CD14-positive monocyte (primary cell): ENCODE data around the gene GABBR2. TPM values are rescaled to one million over a fixed set of nuclear protein-coding genes. Genes with fewer than 3 reads are reported as not detected.
"Not testable (repeated sequence)": the region's sequence is repeated elsewhere in the genome, so short reads cannot be mapped to it uniquely, and the experiment has no call there.

Experiments
- DNase-seq, 3 donors: peaks; one replicate each; pipeline ENCODE4 v3.0.0-alpha.2; 2011 to 2022
- H2AFZ ChIP-seq: 2 replicates; pipeline ENCODE4 v1.6.0; 2012; ENCODE audit warnings: mild to moderate bottlenecking, low read depth, low read length, inconsistent platforms; ENCODE audit not compliant: insufficient read depth, poor library complexity, severe bottlenecking
- H3K27ac ChIP-seq, 2 donors: 1 replicate in 1 of 2; 2 replicates in 1 of 2; pipeline ENCODE4 v1.5.1; 2012 to 2013; ENCODE audit warnings: low read length in 2 of 2, control low read depth in 1 of 2, inconsistent platforms in 1 of 2, low read depth in 1 of 2, mild to moderate bottlenecking in 1 of 2
- H3K27me3 ChIP-seq, 2 donors: one replicate each; pipeline versions ENCODE4 v1.6.0 to v1.6.1; 2011 to 2013; ENCODE audit warnings: low read length in 2 of 2; ENCODE audit not compliant: control insufficient read depth in 2 of 2, insufficient read depth in 2 of 2
- H3K36me3 ChIP-seq, 2 donors: replicated peaks in 1 of 2; 1 replicate in 1 of 2; 2 replicates in 1 of 2; pipeline versions ENCODE4 v1.5.1 to v1.6.1; 2012 to 2013; ENCODE audit warnings: low read length in 2 of 2, control low read depth in 1 of 2, inconsistent platforms in 1 of 2, mild to moderate bottlenecking in 1 of 2; ENCODE audit not compliant: insufficient read depth in 2 of 2, control insufficient read depth in 1 of 2
- H3K4me1 ChIP-seq, 2 donors: 1 replicate in 1 of 2; 2 replicates in 1 of 2; pipeline versions ENCODE4 v1.5.1 to v1.6.1; 2012 to 2013; ENCODE audit warnings: low read length in 2 of 2, control low read depth in 1 of 2, inconsistent platforms in 1 of 2, mild to moderate bottlenecking in 1 of 2, moderate library complexity in 1 of 2; ENCODE audit not compliant: insufficient read depth in 2 of 2, control insufficient read depth in 1 of 2
- H3K4me2 ChIP-seq: replicated peaks from 2 replicates; pipeline ENCODE3; 2012; ENCODE audit warnings: low read length, moderate library complexity, mild to moderate bottlenecking; ENCODE audit not compliant: poor library complexity, severe bottlenecking; ENCODE audit errors: extremely low read depth
- H3K4me3 ChIP-seq, 3 experiments: fragments of 200-600 bp in 1 of 3; sonication (generic) in 1 of 3; replicated peaks in 1 of 3; 1 replicate in 2 of 3; 2 replicates in 1 of 3; pipeline ENCODE4 v1.5.1; 2011 to 2013; ENCODE audit warnings: low read length in 3 of 3, mild to moderate bottlenecking in 3 of 3, control low read depth in 2 of 3, low read depth in 2 of 3, inconsistent platforms in 1 of 3, moderate library complexity in 1 of 3
- H3K79me2 ChIP-seq: 2 replicates; pipeline ENCODE4 v1.6.0; 2012; ENCODE audit warnings: mild to moderate bottlenecking, control low read depth, inconsistent platforms, low read length, moderate library complexity; ENCODE audit not compliant: insufficient read depth
- H3K9ac ChIP-seq: 2 replicates; pipeline ENCODE4 v1.6.0; 2017; ENCODE audit warnings: low read length, mild to moderate bottlenecking; ENCODE audit not compliant: insufficient read depth, poor library complexity, severe bottlenecking
- H3K9me3 ChIP-seq, 2 donors: replicated peaks in 1 of 2; 1 replicate in 1 of 2; 2 replicates in 1 of 2; pipeline versions ENCODE4 v1.5.1 to v1.6.1; 2012 to 2013; ENCODE audit warnings: low read length in 2 of 2, control low read depth in 1 of 2; ENCODE audit not compliant: control insufficient read depth in 1 of 2, insufficient read depth in 1 of 2
- H4K20me1 ChIP-seq: 2 replicates; pipeline ENCODE4 v1.6.0; 2012; ENCODE audit warnings: mild to moderate bottlenecking, low read length, control low read depth, moderate library complexity; ENCODE audit not compliant: insufficient read depth
- H3K27ac Mint-ChIP-seq, 7 donors: one replicate each; pipeline ENCODE4 v1.8.0; 2020; ENCODE audit warnings: mild to moderate bottlenecking in 7 of 7, mixed read lengths in 7 of 7, moderate library complexity in 6 of 7, inconsistent platforms in 2 of 7
- H3K27me3 Mint-ChIP-seq, 3 donors: one replicate each; pipeline ENCODE4 v1.8.0; 2021 to 2022; ENCODE audit warnings: low read depth in 3 of 3, mild to moderate bottlenecking in 3 of 3, mixed read lengths in 3 of 3, moderate library complexity in 3 of 3, inconsistent platforms in 1 of 3
- H3K36me3 Mint-ChIP-seq, 2 donors: one replicate each; pipeline ENCODE4 v1.8.0; 2020; ENCODE audit warnings: mixed read lengths in 2 of 2, inconsistent platforms in 1 of 2, mild to moderate bottlenecking in 1 of 2
- H3K4me1 Mint-ChIP-seq: one replicate; pipeline ENCODE4 v1.8.0; 2020; ENCODE audit warnings: mild to moderate bottlenecking, mixed read lengths
- H3K4me3 Mint-ChIP-seq, 2 donors: one replicate each; pipeline ENCODE4 v1.8.0; 2020; ENCODE audit warnings: mild to moderate bottlenecking in 2 of 2, mixed read lengths in 2 of 2, moderate library complexity in 1 of 2
- H3K9me3 Mint-ChIP-seq, 7 donors: one replicate each; pipeline ENCODE4 v1.8.0; 2020 to 2022; ENCODE audit warnings: mixed read lengths in 7 of 7, mild to moderate bottlenecking in 6 of 7, moderate library complexity in 6 of 7, inconsistent platforms in 2 of 7
- WGBS: methylation state at CpG from one replicate; pipeline ENCODE4 v1.1.5; 2013; ENCODE audit warnings: missing lambda C conversion rate; ENCODE audit not compliant: insufficient coverage; 5-methylcytosine and 5-hydroxymethylcytosine counted together
- intact Hi-C, 2 donors: fragments of 100-400 bp; cut with micrococcal nuclease; formaldehyde crosslinking; loops; one replicate each; pipeline versions ENCODE4 v1.15.0 to v1.15.1; 2023
- polyA plus RNA-seq, 3 donors: library from polyadenylated mRNA; depleted of rRNA in 1 of 3; unstranded in 2 of 3; stranded (reverse) in 1 of 3; fragments of 300-500 nt in 2 of 3; fragments of >200 nt in 1 of 3; fragmentation: Illumina TruSeq in 2 of 3; gene quantifications; 1 replicate in 2 of 3; 2 replicates in 1 of 3; pipeline ENCODE4 v1.2.3, GENCODE V29; 2012 to 2021
- TF ChIP-seq, protein P1 (sequence below): fragments of 200-600 bp; IDR thresholded peaks from one replicate; pipeline ENCODE4 v1.8.0; 2022; ENCODE audit warnings: antibody characterized with exemption, mild to moderate bottlenecking

GABBR2 gene
- polyA plus RNA-seq, 3 donors, result not detected

DNA sequence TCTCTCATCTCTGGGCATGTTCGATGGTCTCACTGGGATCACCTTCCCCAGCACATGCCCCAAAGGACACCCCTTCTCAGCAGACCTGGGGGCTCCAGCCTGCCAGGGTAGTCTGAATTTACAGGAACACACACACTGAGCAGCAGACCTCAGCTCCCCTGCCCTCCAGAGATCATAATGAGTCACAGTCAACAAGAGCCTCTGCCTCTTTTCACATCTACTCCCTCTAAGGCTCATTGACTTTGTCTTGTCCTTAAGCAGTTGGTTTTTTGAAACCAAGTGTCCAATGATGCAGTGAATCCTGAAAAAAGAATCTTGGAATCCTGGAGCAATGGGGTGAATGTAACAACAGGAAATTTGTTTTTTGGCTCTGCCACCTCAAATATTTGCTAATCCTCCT, 20.8 kb downstream of the GABBR2 start:
- Mint-ChIP-seq H3K9me3 (peaks cover 0 to 2% (median 0%) of the 10 kb centered on the region in 7 donors), H3K4me3 (no peak overlapping the region), H3K4me1 (no peaks in the 10 kb centered on the region), H3K27me3 (peaks cover 0 to 3% (median 2%) of the 10 kb centered on the region in 3 donors), H3K36me3 (no peaks in the 10 kb centered on the region), H3K27ac (no peak overlapping the region)
- Histone ChIP-seq H3K4me2 (no peak overlapping the region), H3K9ac (no peak overlapping the region), H3K36me3 (no peaks in the 10 kb centered on the region), H3K27ac (no peak overlapping the region), H3K27me3 (no peaks in the 10 kb centered on the region), H2AFZ (no peak overlapping the region), H4K20me1 (no peaks in the 10 kb centered on the region), H3K9me3 (no peaks in the 10 kb centered on the region), H3K4me1 (no peaks in the 10 kb centered on the region), H3K79me2 (no peaks in the 10 kb centered on the region), H3K4me3 (no peak overlapping the region)
- DNase-seq, result no peak
- TF ChIP-seq, protein P1, sequence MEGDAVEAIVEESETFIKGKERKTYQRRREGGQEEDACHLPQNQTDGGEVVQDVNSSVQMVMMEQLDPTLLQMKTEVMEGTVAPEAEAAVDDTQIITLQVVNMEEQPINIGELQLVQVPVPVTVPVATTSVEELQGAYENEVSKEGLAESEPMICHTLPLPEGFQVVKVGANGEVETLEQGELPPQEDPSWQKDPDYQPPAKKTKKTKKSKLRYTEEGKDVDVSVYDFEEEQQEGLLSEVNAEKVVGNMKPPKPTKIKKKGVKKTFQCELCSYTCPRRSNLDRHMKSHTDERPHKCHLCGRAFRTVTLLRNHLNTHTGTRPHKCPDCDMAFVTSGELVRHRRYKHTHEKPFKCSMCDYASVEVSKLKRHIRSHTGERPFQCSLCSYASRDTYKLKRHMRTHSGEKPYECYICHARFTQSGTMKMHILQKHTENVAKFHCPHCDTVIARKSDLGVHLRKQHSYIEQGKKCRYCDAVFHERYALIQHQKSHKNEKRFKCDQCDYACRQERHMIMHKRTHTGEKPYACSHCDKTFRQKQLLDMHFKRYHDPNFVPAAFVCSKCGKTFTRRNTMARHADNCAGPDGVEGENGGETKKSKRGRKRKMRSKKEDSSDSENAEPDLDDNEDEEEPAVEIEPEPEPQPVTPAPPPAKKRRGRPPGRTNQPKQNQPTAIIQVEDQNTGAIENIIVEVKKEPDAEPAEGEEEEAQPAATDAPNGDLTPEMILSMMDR, result no peak
- intact Hi-C loops, result no loop called here
- no CpG with 5 or more reads among the region's 1 CpG for WGBS

DNA sequence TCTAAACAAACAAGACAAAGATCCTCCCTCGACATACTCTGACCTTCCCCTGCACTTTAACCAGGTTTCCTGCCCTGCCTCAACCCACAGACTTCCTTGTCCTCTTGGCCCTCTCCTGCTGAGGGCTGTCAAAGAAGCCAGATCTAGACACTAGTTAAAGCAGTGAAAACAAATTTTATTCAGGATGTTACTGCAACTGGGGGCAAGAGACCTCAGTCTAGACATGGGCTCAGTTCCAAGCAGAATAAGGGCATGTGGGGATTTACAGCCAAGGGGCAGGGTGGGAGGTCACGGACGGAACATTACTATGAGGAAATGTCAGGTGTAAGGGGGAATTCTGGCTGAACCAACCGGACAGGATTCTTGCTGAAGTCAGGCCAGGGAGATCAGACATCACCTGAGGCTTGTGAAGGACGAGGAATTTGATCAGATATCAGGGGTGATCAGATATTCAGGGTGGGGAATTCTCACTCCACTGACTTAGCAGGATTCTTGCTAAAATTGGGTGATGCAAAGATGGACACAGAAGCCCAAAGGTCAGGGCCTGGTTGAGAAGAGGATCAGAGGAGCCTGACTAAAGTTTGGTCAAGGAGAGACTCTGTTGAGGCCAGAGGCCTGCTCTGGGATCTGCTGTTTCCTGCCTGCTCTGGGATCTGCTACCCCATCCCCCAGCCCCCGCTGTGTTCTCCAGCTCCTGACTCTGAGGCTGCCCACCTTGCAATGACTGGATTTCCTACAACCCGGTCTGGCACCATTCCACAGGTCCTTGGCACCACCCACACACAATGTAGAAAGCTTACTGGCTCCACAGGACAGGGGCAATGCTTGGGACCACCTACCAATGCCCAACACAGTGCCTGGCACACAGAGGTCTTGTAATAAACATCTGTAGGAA, 21.5 kb downstream of the GABBR2 start:
- Histone ChIP-seq H2AFZ (no peak overlapping the region), H3K27ac (no peak overlapping the region), H4K20me1 (no peaks in the 10 kb centered on the region), H3K79me2 (no peaks in the 10 kb centered on the region), H3K9me3 (no peaks in the 10 kb centered on the region), H3K4me3 (no peak overlapping the region), H3K36me3 (no peaks in the 10 kb centered on the region), H3K4me1 (no peaks in the 10 kb centered on the region), H3K4me2 (no peak overlapping the region), H3K9ac (no peak overlapping the region), H3K27me3 (no peaks in the 10 kb centered on the region)
- DNase-seq, result no peak
- Mint-ChIP-seq H3K27ac (no peak overlapping the region), H3K4me1 (no peaks in the 10 kb centered on the region), H3K9me3 (peaks cover 0 to 2% (median 0%) of the 10 kb centered on the region in 7 donors), H3K36me3 (no peaks in the 10 kb centered on the region), H3K27me3 (peaks cover 0 to 5% (median 2%) of the 10 kb centered on the region in 3 donors), H3K4me3 (no peak overlapping the region)
- intact Hi-C loops, result no loop called here
- TF ChIP-seq, protein P1, result no peak
- WGBS, result 56% methylated on average over 7 of the region's 7 CpGs

DNA sequence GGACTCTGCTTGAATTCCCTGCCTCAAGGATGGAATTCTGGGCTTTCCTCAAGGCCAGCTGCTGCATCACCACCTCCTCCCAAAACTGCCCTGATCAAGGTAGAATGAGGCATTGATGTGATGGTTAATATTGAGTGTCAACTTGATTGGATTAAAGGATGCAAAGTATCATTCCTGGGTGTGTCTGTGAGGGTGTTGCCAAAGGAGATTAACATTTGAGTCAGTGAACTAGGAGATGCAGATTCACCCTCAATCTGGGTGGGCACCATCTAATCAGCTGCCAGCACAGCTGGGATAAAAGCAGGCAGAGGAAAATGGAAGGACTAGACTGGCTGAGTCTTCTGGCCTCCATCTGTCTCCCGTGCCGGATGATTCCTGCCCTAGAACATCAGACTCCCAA, 23.9 kb downstream of the GABBR2 start:
- H3K4me1 Mint-ChIP-seq, H3K4me3 ChIP-seq, H2AFZ ChIP-seq, H3K9me3 ChIP-seq, H4K20me1 ChIP-seq, H3K27me3 Mint-ChIP-seq, H3K27ac ChIP-seq, DNase-seq, H3K79me2 ChIP-seq, H3K36me3 Mint-ChIP-seq, H3K9me3 Mint-ChIP-seq, H3K4me3 Mint-ChIP-seq, H3K27me3 ChIP-seq, intact Hi-C loops, H3K4me1 ChIP-seq, H3K9ac ChIP-seq, H3K36me3 ChIP-seq, H3K4me2 ChIP-seq: not testable (repeated sequence)
- H3K27ac Mint-ChIP-seq, result peak overlapping the region in 1 of 7 donors; percentile 64
- 100% methylated on average over 2 of the region's 2 CpGs for WGBS
